ENCODE measurements around the gene CPEB2.

GRCh38 chr4:15043922-15044321, 41.6 kb downstream of the CPEB2 start:
- no peak for TF ChIP-seq CTCF (IDR thresholded peaks at IDR 0.05)
- no peak for TF ChIP-seq POLR2A (IDR thresholded peaks at IDR 0.05)
